GM18870 (cell line): ENCODE measurements around the gene FRY.

Source experiments
- ATAC-seq: cut with Tn5 transposase; IDR thresholded peaks from one replicate; pipeline ENCODE4 v1.9.1; 2021; ENCODE audit warnings: moderate library complexity; ENCODE audit not compliant: unreplicated experiment

The FRY gene

GRCh38 chr13:32164622-32165268 is 133.2 kb downstream of the FRY start:
- ATAC-seq: peak; percentile 63

DNA sequence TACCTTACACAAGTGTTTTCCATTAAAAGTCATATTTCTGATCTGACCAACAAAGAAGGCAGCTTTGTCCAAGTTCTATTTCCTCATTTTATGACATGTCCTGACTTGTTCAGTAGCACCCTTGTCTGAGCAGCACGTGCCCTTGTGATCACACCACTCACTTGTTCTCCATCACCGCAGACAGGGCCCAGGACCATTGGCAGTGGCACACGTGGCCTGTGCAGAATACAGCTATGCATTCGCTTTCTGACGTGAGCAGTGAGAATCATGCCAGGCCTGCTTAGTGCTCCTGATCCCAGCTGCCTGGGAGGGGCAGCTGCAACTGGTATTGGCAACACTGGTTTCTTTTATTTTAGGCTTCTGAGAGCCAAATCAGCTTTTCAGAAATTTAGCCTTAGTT is 134.2 kb downstream of the FRY start:
- ATAC-seq: no peak

DNA sequence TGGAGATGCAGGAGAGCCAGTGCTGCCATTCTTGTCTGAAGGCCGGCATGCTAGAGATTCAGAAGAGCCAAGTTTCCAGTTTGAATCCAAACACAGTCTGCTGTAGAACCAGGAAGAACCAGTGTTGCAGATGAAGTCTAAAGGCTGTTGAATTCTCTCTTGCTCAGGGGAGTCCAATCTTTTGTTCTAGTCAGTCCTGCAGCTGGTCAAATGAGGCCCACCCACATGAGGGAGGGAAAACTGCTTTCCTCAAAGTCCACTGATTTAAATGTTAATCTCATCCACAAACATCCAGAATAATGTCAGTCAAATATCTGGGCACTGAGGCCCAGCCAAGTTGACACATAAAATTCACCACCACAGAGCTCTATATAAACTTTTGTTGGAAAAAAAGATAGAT is 136.6 kb downstream of the FRY start:
- no peak for ATAC-seq

GRCh38 chr13:32170841-32171240 is 139.3 kb downstream of the FRY start:
- ATAC-seq: no peak

DNA sequence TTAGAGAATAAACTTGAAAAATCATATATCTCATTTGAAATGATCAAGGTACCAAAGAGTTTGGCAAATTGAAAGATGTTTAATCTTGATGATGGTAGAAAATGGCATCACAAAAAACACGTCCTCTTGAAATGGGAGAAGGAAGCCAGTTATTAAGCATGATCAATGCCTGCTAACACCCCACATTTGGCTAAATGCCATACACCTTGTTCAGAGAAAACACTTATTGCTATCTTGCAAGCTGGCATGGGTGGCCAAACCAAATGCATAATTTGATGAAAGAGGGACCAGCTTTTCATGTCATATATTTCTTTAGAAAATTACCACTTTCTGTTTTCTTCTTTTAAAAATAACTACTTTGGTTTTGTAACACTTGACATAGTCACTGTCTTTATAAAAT is 142.3 kb downstream of the FRY start:
- ATAC-seq: no peak

GRCh38 chr13:32174366-32174765 is 142.8 kb downstream of the FRY start:
- no peak for ATAC-seq

DNA sequence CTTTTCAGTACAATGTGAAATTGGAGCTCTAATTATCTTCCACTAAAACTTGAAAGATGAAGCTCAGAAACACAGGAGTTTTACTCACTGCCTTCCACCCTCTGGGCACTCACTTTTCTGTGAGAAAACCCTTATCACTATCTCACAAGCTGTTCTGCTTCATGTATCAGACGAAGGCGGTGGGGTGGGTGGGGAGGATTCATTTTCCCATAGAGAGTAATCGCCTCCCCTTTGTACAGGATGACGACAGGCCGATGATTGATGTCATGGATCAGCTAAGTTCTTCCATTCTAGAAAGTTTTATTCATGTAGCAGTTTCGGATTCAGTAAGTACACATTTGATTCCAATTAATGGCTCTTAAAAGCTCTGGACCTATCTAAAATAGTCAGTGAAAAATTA is 143.7 kb downstream of the FRY start:
- ATAC-seq: no peak

DNA sequence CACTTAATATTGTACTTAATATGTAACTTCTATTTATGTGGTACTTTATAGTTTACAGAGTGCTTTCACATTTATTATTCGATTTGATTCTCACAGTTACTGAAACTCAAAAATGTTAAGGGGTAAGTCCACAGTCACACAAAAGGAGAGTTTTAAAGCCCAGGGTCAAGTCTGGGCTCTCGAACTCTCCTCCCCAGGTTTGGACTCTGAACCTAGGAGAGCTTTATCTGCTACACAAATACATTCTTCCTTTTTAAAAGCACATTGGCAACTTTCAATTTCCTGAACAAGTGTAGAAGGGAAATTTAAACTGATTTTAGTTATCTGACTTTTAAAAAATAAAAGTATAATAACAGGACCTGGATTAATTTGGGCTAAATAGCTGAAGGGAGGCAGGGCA is 144.4 kb downstream of the FRY start:
- ATAC-seq: no peak

DNA sequence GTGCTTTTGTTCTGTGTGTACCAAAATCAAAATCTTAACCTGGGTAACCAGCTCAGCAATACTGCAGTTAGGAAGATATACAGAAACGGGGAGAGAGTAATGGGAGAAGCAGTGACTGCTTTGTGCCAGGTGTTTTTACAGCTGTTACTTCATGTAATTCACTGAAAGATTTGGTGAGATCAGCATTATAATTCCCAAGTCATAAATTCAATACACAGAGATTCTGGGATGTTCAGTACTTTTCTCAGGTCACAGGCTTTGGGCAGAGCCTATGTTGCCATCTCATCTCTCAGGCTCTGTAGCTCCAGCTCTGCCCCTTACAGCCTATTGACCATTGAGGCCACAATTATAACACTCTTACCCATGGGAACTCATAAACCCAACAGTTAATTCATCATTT is 145.1 kb downstream of the FRY start:
- no peak for ATAC-seq

DNA sequence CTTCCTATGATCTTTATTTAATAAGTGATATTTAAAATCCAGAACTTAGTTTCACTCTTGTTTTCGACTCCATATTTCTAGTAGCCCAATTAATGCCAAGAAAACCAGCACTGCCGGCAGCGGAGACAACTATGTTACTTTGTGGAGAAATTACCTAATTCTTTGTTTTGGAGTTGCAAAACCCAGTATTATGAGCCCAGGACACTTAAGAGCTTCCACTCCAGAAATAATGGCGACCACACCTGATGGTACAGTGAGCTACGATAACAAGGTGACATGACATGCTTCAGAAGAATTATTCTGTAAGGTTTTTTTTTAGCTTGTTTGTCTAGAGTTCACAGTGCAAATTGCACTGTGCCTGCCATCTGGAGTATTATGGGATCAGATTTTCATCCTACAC is 147.2 kb downstream of the FRY start:
- no peak for ATAC-seq

GRCh38 chr13:32179708-32180107 is 148.1 kb downstream of the FRY start:
- no peak for ATAC-seq

GRCh38 chr13:32187651-32188050 is 156.1 kb downstream of the FRY start:
- ATAC-seq: no peak

DNA sequence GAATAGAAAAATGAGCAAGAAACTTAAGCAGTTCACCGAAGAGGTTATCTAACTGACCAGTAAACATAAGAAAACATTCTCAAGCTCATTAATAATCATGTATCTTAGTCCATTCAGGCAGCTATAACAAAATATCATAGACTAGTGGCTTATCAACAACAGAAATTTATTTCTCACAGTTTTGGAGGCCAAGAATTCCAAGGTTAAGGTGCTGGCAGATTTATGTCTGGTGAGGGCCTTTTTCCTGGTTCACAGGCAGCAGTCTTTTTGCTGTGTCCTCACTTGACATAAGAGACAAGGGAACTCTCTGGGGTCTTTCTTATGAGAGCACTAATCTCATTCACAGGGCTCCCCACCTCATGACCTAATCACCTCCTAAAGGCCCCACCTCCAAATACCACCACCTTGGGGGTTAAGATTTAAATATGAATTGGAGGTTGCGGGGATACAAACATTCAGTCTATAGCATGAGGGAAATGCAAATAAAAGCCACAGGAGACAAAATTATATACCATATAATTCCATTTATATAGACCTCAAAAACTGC is 160.0 kb downstream of the FRY start:
- no peak for ATAC-seq

DNA sequence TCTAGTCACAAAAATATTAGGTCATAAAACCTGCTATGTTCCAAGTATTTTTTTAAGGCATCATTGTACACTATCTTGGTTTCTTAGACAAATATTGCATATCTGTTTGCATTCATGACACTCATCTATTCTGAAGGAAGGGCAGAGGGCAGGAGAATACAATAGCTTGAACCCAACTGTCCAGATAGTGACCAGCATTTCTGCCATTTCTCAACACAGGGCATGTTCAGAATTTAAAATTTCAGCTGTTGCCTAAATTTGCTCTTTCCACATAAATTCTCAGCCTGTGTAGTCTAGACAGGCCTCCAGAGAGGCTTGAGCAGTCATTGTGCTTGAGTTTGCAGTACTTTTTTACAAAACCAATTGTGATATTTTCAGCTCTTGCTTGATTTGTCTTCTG is 164.1 kb downstream of the FRY start:
- no peak for ATAC-seq

DNA sequence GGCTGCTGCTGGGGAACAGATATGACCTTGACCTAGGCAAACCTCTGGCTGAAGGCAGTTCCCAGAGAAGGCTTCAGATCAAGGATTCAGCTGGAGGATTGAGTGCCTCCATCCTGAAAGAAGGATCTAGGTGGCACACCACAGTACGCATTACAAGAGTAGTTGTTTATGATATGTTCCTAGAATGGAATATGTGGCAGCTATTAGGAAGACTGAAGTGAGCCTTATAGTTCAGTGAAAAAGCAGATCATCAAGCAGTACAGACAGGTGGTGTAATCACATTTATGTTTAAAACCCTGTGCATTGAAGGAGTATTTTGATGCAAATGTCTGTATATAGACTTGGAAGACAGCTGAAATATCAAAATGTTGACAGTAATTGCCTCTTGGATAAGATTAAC is 167.6 kb downstream of the FRY start:
- no peak for ATAC-seq

DNA sequence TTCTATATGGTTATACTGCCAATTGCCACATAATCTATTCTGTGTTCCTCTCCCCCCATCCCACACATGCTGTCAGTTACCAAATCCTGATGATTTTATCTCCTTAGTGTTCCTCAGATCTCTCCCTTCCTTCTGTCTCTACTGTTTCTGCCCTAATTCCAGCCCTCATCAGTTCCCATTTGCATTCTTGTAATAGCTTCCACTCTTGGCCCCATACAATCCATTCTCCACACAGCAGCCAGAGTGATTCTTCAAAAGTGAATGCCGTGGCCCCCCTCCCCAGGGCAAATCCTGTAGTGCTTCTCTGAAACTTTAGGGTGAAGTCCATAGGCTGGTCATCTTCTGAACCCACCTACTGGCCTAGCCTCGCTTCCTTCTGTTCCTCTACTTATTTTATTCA is 169.2 kb downstream of the FRY start:
- ATAC-seq: no peak

- ATAC-seq: no peak
Observed at GRCh38 chr13:32201809-32202208, 170.2 kb downstream of the FRY start.

- no peak for ATAC-seq
Observed at GRCh38 chr13:32202268-32202667, 170.7 kb downstream of the FRY start.

DNA sequence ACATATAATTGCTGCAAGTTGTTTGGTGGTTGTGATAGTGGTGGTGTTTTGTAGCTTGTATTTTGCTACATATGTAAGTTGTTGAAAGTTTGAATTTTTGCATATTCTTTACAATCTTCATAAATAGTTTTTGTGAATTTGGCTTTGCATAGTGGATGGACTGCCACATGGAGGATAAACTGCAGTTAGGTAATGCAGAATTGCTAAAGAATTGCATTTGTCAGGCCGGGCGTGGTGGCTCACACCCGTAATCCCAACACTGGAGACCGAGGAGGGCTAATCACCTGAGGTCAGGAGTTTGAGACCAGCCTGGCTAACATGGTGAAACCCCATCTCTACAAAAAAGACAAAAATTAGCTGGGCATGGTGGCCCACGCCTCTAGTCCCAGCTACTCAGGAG is 171.6 kb downstream of the FRY start:
- ATAC-seq: no peak

DNA sequence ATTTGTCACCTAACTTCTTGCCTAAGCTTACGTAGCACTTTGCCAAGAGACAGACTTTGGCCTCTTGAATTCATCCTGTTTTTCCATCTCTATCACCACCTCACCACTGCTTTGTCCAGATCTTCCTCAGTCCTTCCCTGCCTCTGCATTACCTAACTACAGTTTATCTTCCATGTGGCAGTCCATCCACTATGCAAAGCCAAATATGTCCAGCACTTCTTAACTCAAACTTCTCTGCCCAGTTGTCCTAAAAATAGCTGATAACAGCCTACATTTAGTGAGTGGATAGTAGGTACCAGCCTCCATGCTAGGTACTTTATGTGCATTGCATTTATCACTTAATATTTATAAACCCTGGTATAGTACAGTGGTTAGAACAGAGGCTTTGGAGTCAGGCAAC is 172.2 kb downstream of the FRY start:
- ATAC-seq: no peak

DNA sequence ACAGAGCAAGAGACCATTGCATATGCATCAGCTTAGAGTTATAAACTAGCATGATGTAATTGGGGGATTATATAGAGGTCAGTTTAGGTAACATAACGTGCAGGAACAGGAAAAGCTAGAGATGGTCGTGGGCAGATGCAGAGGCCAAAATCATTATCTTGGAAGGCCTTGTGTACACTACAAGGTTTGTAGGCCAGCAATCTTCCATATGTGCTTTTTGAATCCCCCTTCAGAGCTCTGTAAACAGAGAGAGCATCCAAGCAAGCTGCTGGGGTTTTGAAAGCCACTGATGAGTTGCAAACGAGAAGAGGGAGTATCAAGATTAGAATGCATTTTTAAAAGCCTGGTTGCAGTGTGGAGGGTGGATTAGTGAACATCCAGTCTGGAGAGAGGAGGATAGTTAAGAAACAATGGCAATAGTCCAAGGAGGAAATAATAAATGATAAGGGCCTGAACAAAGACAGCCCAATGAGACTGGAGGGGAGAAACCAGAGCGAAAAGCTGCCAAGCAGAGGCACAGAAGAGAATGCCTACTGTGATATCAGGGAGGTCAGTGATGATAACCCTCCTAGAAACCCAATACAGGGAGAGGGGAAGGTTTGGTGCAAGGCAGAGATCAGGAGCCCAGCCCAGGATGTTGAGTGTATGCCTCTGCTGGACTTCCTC is 174.0 kb downstream of the FRY start:
- ATAC-seq: no peak

GRCh38 chr13:32206097-32206740 is 174.6 kb downstream of the FRY start:
- no peak for ATAC-seq
